Heart right ventricle (tissue), 16 donors: Measurements from ENCODE around the gene AIG1. TPM values are rescaled to one million over a fixed set of nuclear protein-coding genes. Genes with fewer than 3 reads are reported as not detected.

Source experiments
- ATAC-seq, 8 donors: fragments of 200-7000 bp; cut with Tn5 transposase; one replicate each; pipeline ENCODE4 v1.9.1; 2020; ENCODE audit warnings: mild to moderate bottlenecking in 8 of 8, moderate library complexity in 8 of 8, moderate number of reproducible peaks in 1 of 8
- DNase-seq, 2 donors: peaks; one replicate each; pipeline ENCODE4 v3.0.0-alpha.2; 2020
- H3K27ac ChIP-seq, 10 donors: fragments of 200-600 bp; sonication (generic) in 2 of 10; one replicate each; pipeline versions ENCODE4 v1.5.0 to v1.8.0; 2020 to 2022; ENCODE audit warnings: mild to moderate bottlenecking in 3 of 10
- H3K27me3 ChIP-seq, 7 donors: fragments of 200-600 bp; one replicate each; pipeline ENCODE4 v1.8.0; 2021 to 2022; ENCODE audit warnings: mild to moderate bottlenecking in 2 of 7
- H3K36me3 ChIP-seq, 9 donors: fragments of 200-600 bp; sonication (generic) in 1 of 9; one replicate each; pipeline versions ENCODE4 v1.5.0 to v1.8.0; 2020 to 2022; ENCODE audit warnings: mild to moderate bottlenecking in 2 of 9
- H3K4me1 ChIP-seq, 9 donors: fragments of 200-600 bp; sonication (generic) in 1 of 9; one replicate each; pipeline versions ENCODE4 v1.5.0 to v1.8.0; 2020 to 2022; ENCODE audit warnings: mild to moderate bottlenecking in 4 of 9
- H3K4me3 ChIP-seq, 10 donors: fragments of 200-600 bp; sonication (generic) in 2 of 10; one replicate each; pipeline versions ENCODE4 v1.5.0 to v1.8.0; 2020 to 2022; ENCODE audit warnings: mild to moderate bottlenecking in 7 of 10, moderate library complexity in 2 of 10
- H3K9me3 ChIP-seq, 11 donors: fragments of 200-600 bp in 10 of 11; sonication (generic) in 2 of 11; one replicate each; pipeline versions ENCODE4 v1.5.0 to v1.8.0; 2013 to 2022; ENCODE audit warnings: mild to moderate bottlenecking in 2 of 11, control low read depth in 1 of 11, moderate library complexity in 1 of 11
- CTCF ChIP-seq, 9 donors: fragments of 200-600 bp; sonication (generic) in 2 of 9; IDR thresholded peaks; one replicate each; pipeline versions ENCODE4 v1.5.0 to v1.8.0; 2021 to 2022; ENCODE audit warnings: antibody characterized with exemption in 9 of 9, mild to moderate bottlenecking in 5 of 9, moderate library complexity in 1 of 9
- WGBS, 2 donors: extraction: QIAGEN DNeasy Blood & Tissue Kit; methylation state at CpG; one replicate each; pipeline ENCODE4 v1.1.7; 2013; ENCODE audit warnings: inconsistent platforms in 1 of 2; 5-methylcytosine and 5-hydroxymethylcytosine counted together
- intact Hi-C, 10 donors: fragments of 100-400 bp; cut with DNase I; formaldehyde crosslinking; loops; one replicate each; pipeline versions ENCODE4 v1.11.1 to v1.14.2; 2022
- polyA plus RNA-seq, 2 donors: library from polyadenylated mRNA; stranded (reverse); fragments of 200-250 nt; gene quantifications; one replicate each; pipeline ENCODE4 v1.2.3, GENCODE V29; 2013
- total RNA-seq, 10 donors: library from RNA; stranded (reverse); fragmentation: NEBNext Ultra II Directional in 3 of 10; extraction: Animal tissue kit (Norgen Biotek cat#: 25700) in 3 of 10; gene quantifications; one replicate each; pipeline versions ENCODE4 v1.2.1 to v1.2.4, GENCODE V29; 2021 to 2023
- donor health status: Arrhythmogenic right ventricular cardiomyopathy.
- donor health status: ischemic (EF 13 %, LVEDD 7.1; RV severe dilation, severe dysfunction).
- donor health status: healthy with polysubstance abuse.
- donor health status: DM: no; HTN: yes; CAD: no.
- donor health status: DM: no; HTN: no; CAD: no.
- donor health status: ischemic (EF 25% LVEDD 6.9; RV normal size, moderate dysfunction).
- donor health status: ischemic (EF 25% LVEDD 5.7; RV mildly dilated, moderate dysfunction).
- donor health status: healthy.
- donor health status: DM: yes; HTN: yes; CAD: no.
- donor health status: Ischemic cardiomyopathy.
- donor health status: ischemic (EF 35%, LVEDD 5.7; RV mildly dilated, moderate dysfunction).
- donor health status: nonischemic (EF 11% LVEDD 7.7; RV severe dilation, severe dysfunction).
- donor health status: DM: yes; HTN: yes; CAD: no.
- donor health status: PGD.
- donor health status: ischemic (EF 29% LVEDD 5.4; RV normal size, mild dysfunction).
- donor health status: nonischemic (EF 23%, LVEDD 6.1; RV moderate dilation, normal function).

Gene AIG1
- total and polyA plus RNA-seq, 12 donors = 17.4 to 83.2 (median 66.2) TPM

DNA sequence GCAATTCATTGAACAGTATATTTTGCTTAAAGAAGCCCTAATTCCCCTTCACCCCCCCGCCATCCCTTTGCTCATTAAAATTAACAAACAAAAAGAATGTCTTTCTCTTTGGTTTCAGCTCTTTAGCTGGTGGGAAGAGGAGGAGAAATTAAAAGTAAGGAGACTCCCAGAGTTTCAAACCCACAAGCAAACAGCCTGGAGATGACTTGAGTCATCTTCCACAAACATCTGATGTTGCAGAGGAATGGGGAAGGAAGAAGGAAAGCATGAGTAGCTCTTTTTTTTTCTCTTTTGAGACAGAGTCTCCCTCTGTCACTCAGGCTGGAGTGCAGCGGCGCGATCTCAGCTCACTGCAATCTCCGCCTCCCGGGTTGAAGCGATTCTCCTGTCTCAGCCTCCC is 200.2 kb downstream of the AIG1 start:
- H3K9me3 ChIP-seq = peaks cover 0 to 14% (median 0%) of the 10 kb centered on the region in 11 donors

GRCh38 chr6:143261899-143262436 is 201.3 kb downstream of the AIG1 start:
- 88 to 90% methylated on average over 3 of the region's 3 CpGs for WGBS, 2 donors
- H3K27ac ChIP-seq = no peak overlapping the region
- no peaks in the 10 kb centered on the region for H3K27me3 ChIP-seq
- H3K9me3 ChIP-seq = peaks cover 0 to 14% (median 0%) of the 10 kb centered on the region in 11 donors
- H3K36me3 ChIP-seq = no peaks in the 10 kb centered on the region
- DNase-seq (no peak), ATAC-seq (no peak)
- peaks cover 0 to 10% (median 0%) of the 10 kb centered on the region in 9 donors for H3K4me1 ChIP-seq
- no peak overlapping the region for H3K4me3 ChIP-seq
- TF ChIP-seq CTCF (IDR thresholded peaks at IDR 0.05) = no peak
- intact Hi-C loops = no loop called here

More for the DNA sequence above, 200.2 kb downstream of the AIG1 start:
- Histone ChIP-seq H3K36me3 (no peaks in the 10 kb centered on the region), H3K4me1 (peaks cover 0 to 10% (median 0%) of the 10 kb centered on the region in 9 donors), H3K27ac (no peak overlapping the region), H3K27me3 (no peaks in the 10 kb centered on the region), H3K4me3 (no peak overlapping the region)
- no peak for TF ChIP-seq CTCF (IDR thresholded peaks at IDR 0.05)
- intact Hi-C loops = no loop called here
- DNase-seq = no peak
- WGBS, 2 donors = 97 to 98% methylated on average over 7 of the region's 7 CpGs
- ATAC-seq = no peak

DNA sequence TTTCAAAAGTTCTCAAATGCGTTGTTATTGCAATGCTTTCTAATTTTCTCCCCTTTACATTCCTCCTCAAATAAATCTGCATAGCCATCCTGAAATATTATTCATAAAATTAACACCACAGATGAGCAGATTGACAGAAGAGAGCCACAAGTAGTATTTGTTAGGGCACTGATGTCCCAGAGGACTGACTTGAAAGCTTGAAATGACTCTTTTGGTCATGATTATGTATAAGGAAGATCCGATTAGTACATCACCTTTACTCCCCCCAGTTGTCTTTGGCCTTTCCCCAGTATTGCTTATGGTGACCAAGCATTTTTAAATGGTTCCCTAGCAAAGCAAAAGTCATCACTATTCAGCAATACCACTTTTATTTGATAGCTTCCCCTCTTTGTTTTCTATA is 202.2 kb downstream of the AIG1 start:
- 93 to 95% methylated on average over 2 of the region's 2 CpGs for WGBS, 2 donors
- no peak for ATAC-seq
- intact Hi-C loops = no loop called here
- Histone ChIP-seq H3K36me3 (no peaks in the 10 kb centered on the region), H3K4me3 (no peak overlapping the region), H3K9me3 (peaks cover 0 to 14% (median 0%) of the 10 kb centered on the region in 11 donors), H3K4me1 (peaks cover 0 to 10% (median 0%) of the 10 kb centered on the region in 9 donors), H3K27ac (no peak overlapping the region), H3K27me3 (no peaks in the 10 kb centered on the region)
- TF ChIP-seq CTCF (IDR thresholded peaks at IDR 0.05) = no peak
- DNase-seq = no peak

DNA sequence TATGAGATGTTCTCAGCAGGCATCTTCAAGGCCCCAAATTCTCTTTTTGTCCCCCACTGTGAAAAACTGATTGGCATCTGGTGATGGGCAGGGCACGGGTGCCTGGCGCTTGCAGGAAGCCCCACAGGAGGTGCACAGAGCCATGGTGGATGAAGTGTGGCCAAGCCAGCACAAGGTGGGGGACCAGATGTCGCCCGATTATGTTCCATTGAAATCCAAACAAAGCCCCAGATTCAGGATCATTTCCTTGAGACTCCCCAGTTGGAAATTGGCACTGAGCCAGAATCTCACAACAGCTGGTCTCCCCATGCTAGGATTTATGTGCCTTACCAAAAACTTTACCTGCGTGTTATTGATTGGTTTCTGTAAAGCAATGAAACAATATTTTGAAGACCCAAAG is 203.7 kb downstream of the AIG1 start:
- H3K27me3 ChIP-seq = no peaks in the 10 kb centered on the region
- intact Hi-C loops = no loop called here
- H3K27ac ChIP-seq = no peak overlapping the region
- DNase-seq = no peak
- 84 to 94% methylated on average over 5 of the region's 5 CpGs for WGBS, 2 donors
- TF ChIP-seq CTCF (IDR thresholded peaks at IDR 0.05) = no peak
- H3K9me3 ChIP-seq = peaks cover 0 to 7% (median 0%) of the 10 kb centered on the region in 11 donors
- H3K4me1 ChIP-seq = peaks cover 0 to 18% (median 0%) of the 10 kb centered on the region in 9 donors
- no peak overlapping the region for H3K4me3 ChIP-seq
- no peaks in the 10 kb centered on the region for H3K36me3 ChIP-seq
- no peak for ATAC-seq
